HG02840 (cell line): ENCODE results near the gene FCHO1.
A peak's percentile ranks its signal among the peaks of the same experiment; 100 is the strongest.

Experiments used
- ATAC-seq: cut with Tn5 transposase; IDR thresholded peaks from one replicate; pipeline ENCODE4 v1.9.1; 2021; ENCODE audit warnings: mild to moderate bottlenecking, moderate library complexity, moderate number of reproducible peaks; ENCODE audit not compliant: unreplicated experiment, low FRiP score

FCHO1 gene

DNA sequence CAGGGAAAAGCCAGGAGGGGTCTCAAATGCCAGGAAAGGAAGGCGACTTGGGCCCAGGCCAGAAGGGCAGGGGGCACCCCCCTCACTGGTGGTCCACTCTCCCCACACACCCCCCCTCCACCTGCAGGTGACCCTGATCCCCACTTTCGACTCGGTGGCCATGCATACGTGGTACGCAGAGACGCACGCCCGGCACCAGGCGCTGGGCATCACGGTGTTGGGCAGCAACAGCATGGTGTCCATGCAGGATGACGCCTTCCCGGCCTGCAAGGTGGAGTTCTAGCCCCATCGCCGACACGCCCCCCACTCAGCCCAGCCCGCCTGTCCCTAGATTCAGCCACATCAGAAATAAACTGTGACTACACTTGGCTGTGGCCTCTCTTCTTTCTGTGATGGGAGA is 17.1 kb upstream of the FCHO1 start:
- ATAC-seq, result no peak

DNA sequence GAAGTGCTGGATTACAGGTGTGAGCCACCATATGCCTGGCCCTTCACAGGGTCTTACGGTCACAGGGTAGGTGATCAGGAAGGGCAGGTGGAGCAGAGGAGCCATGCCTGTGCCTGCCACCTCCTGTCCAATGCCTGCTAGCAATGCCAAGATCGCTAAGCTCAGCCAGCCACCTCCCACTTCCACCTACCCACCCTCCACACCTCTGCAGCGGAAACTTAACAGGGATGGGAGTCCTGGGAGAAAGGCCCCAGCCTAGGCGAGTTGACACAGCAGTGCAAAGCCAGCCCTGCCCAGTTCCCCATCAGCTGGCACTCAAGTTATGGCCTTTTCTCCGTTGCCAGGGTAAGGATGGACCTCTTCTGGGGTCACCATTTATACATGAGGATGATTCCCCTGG is 15.9 kb upstream of the FCHO1 start:
- ATAC-seq, result no peak

GRCh38 chr19:17737690-17738153 is 13.6 kb upstream of the FCHO1 start:
- ATAC-seq, result no peak

DNA sequence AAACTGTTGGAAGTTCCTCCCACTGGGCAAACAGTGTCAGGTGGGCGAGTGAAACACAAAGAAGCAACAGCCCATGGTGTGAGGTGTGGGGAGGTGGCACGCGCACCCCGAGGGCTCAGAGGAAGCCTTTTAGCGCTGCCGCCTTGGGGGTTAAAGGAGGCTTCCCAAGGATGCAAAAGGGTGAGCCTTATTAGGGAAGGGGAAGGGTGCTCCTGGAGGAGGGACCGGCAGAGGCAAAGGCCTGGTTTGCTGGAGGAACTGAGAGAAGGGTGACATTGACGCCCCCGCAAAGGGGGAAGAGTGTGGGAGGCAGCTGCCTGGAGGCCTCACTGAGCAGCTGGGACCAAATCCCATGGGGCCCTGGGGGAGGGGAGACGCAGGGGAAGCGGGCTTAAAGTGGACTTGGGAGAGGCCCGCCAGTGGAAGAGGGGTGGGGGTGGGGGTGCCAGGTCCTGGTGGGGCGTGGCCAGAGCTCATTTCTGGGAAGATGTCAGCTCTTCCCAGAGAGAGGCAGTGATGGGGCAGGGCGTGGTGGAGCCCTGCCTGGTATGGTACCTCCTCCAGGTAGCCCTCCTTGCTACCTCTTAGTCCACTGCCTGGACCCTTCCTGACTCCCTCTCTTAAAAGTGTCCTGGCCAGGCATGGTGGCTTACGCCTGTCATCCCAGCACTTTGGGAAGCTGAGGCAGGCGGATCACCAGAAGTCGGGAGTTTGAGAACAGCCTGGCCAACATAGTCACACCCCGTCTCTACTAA is 12.0 kb upstream of the FCHO1 start:
- ATAC-seq, result no peak

DNA sequence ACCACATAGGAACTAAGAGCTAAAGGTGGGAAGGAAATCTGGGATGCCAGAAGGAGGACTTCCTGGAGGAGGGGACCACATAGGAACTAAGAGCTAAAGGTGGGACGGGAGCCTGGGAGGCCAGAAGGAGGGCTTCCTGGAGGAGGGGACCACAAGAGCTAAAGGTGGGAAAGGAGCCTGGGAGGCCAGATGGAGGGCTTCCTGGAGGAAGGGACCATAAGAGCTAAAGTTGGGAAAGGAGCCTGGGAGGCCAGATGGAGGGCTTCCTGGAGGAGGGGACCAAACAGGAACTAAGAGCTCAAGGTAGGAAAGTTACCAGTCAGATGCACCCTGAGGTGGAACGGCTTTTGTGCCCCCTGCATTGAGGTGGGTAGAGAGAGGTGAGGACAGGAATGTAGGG is 9.8 kb upstream of the FCHO1 start:
- ATAC-seq, result no peak

- no peak for ATAC-seq
These were observed 7.2 kb upstream of the FCHO1 start for GRCh38 chr19:17743874-17744580.

DNA sequence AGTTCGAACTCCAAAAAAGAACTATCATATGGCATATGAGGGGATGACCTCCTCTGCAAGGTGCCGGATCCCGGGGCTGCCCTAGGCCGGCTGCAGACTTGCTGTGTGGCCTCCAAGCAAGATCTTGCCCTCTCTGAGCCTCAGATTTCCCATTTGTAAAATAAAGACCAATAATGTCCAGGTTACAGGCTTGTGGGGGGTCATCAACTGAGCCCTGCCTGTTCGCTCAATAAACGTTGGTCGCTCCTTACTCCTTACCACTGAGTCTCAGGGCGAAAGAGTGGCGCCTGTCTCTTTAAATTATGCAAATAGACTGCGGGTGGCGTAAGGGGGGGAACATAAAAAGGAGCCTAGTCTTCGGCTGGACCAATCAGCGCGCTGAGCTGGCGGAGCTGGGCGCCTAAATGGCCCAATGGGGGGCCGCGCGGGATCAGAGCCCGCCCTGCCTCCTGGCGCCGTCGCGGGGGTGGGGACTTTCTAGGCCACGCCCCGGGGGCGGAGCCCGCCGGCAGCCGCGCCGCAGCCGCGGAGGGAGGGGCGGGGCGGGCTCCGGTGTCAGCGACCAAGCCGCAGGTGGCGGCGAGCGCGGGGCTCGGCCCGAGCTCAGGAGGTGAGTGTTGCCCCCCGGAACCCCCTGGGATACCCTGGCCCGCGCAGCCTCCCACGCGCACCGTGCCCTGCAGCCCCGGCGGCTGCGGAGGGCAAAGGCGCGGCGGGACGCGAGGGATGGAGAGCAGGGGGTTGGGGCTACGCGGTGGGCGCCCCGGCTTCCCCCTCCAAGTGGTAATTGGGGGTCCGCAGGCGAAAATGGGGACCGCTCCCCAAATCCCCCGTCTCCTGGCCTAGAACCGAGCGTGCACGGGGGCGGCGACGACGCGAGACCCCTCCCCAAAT is 3.8 kb upstream of the FCHO1 start:
- ATAC-seq, result peak; percentile 66

GRCh38 chr19:17748884-17749638 is 2.2 kb upstream of the FCHO1 start:
- ATAC-seq, result no peak

DNA sequence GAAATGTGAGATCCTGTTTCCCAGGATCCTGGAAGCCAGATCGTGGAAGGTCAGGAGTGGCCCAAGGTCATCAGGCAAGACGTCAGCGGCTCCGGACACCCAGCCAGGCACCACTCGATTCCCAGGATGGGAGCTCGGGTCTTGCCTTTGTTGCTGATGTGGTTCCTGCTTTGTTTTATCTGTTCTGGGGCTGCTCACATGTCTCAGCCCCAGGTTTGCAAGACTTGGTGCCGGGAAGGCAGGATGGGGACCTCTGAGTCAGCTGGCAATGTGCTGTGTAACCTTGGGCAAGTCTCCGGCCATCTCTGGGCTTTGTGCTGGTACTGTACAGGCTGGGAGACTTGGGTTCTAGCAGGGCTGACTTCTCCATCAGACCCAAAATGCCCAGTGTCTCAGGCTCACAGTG is 1.4 kb upstream of the FCHO1 start:
- ATAC-seq, result no peak

GRCh38 chr19:17751912-17752273 is 616 bp downstream of the FCHO1 start:
- ATAC-seq, result no peak

- ATAC-seq, result no peak
These were observed 1.8 kb downstream of the FCHO1 start for GRCh38 chr19:17752865-17753639.

DNA sequence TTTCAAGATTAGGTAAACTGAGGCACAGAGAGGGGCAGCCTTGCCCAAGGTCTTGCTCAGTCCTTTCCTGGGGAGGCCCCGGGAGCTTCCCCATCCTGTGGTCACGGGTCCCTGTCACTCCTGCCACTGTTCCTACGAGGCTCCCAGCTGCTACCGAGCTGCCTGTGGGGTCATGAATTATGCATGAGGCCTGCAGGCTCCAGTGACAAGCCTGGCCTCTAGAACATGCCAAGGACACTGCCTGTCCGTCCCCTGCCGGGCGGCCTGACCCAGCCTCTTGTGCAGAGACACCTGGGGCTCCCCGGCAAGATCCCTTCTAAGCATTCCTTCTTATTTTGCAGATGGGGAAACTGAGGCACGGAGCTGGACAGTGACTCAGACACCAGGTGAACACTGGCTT is 2.7 kb downstream of the FCHO1 start:
- ATAC-seq, result no peak

DNA sequence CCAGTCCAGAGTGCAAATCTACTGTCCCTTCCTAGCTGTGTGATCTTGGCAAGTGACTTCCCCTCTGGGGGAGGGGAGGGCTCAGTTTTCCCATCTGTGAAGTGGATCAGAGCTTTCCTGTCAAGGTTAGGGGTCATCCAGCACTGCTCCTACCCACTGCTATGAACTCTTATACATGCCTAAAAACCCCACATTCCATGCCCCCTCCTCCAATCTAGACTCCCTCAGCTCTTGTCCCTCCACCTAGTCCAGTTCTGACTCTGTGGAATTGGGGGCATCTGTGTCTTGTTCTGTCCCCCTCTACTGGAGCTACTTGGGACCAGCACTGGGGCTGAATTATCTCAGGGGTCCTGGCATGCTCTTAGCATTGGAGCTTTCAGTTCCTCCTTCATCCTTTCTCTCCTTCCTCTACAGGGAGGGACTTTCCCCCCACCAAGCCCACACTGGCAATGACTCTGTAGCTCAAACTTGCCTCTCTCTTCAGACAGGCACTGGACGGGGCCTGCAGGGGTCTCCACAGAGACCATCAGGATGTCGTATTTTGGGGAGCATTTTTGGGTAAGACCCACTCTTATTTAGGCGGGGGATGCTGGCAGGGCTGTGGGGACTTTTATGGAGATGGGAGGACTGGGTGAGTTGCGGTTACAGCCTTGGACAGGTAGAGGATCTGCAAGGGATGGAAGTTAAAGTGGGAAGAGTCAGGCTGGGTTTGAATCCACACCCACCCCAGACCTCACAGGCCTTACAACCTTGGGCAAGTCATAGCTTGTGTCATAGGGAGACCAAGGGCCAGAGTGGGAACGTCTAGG is 3.6 kb downstream of the FCHO1 start:
- no peak for ATAC-seq

DNA sequence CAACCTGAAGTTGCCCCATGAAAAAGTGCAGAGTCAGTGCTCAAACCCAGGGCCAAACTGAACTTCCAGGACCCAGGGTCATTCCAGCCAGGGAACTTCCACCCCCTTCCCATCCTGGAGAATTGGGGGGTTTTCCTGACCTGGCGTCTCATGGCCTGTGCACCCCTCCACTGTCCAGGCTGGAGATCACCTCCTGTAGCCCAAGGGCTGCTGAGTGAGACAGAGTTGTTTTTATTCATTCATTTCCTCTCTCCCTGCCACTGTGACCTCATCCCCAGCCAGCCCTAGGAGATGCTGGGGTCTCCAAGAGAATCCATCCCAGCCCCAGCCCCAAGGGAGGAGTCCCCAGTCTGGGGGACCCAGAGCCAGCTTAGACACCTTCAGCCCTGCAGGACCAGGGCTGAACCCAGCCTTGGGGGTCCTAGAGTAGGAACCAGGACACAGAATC is 4.2 kb downstream of the FCHO1 start:
- ATAC-seq, result no peak

DNA sequence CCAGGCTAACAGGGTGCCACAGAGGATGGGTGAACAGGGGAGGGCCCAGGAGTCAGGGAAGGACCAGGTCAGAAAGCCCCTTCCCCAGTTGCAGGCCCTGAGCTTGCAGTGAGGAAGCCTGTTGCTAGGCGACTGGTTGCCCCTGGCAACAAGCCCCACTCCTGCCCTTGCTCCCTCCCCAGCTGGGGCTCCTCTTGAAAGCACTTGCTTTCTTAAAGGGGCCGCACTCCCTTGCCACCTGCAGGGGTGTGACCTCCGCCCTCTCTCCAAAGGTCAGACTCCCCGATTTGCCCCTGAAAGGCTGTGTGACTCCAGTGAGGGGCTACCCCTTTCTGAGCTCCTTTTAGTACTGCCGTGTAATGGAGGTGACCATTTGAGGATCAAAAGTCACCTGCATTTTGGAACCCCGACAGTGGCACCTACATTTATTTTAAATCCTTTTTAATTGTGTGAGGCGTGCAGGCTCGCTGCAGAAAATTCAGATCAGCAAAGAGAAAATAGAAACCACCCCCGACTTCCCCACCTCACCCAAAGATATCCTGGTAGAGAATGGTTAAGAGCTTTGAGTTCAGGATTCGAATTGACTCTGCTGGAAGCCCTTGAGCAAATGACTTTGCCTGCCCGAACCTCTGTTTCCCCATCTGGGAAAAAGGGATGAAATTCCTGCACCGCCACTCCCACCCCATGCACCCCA is 4.8 kb downstream of the FCHO1 start:
- no peak for ATAC-seq

GRCh38 chr19:17757125-17757524 is 5.8 kb downstream of the FCHO1 start:
- ATAC-seq, result no peak

DNA sequence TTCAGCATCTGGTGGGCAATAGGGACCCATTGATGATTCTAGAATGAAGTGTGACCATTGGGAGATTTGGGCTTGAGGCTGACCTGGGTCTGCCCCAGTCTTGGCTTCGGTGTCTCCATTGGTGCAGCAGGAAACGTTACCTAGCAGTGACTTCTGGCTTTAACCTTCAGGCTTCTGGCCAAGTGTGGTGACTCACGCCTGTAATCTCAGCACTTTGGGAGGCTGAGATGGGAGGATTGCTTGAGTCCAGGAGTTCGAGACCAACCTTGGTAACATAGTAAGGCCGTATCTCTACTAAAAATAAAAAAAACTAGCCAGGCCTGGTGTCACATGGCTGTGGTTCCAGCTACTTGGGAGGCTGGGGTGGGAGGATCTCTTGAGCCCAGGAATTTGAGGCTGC is 7.2 kb downstream of the FCHO1 start:
- no peak for ATAC-seq

GRCh38 chr19:17761148-17761547 is 9.9 kb downstream of the FCHO1 start:
- no peak for ATAC-seq
